HCT116 (cell line): ENCODE measurements around the gene TEAD2. TPM values are rescaled to one million over a fixed set of nuclear protein-coding genes. Genes with fewer than 3 reads are reported as not detected.
A peak's percentile ranks its signal among the peaks of the same experiment; 100 is the strongest.

Experiments
- ATAC-seq: fragments of 200-7000 bp; cut with Tn5 transposase; 2 replicates; pipeline ENCODE4 v1.9.1; 2020; ENCODE audit warnings: mild to moderate bottlenecking, moderate library complexity
- BruUV-seq: library from RNA; stranded (reverse); fragments of 400-500 nt; replicated peaks from 2 replicates; lab custom pipeline; 2021; lab: Mats Ljungman, UMichigan
- CTCF ChIA-PET: fragments of 300-600 bp; sonication (Branson Sonifier 250); formaldehyde crosslinking; loops from one replicate; lab custom pipeline; 2021; ENCODE audit warnings: antibody characterized with exemption; lab: Charles Lee
- POLR2A ChIA-PET: fragments of 300-600, 350-600 bp; sonication (Branson Sonifier 250); formaldehyde crosslinking; loops from one replicate; lab custom pipeline; 2021; ENCODE audit warnings: antibody characterized with exemption; lab: Charles Lee
- RAD21 ChIA-PET, 2 experiments: fragments of 300-600 bp; sonication (Branson Sonifier 250); formaldehyde crosslinking; loops; one replicate each; lab custom pipeline; 2023; ENCODE audit warnings: low total read pairs in 2 of 2; ENCODE audit not compliant: uncharacterized antibody in 2 of 2, unreplicated experiment in 2 of 2, low non-redundant PET in 1 of 2; lab: Charles Lee
- DNase-seq: peaks from one replicate; pipeline ENCODE4 v3.0.0-alpha.2; 2010; ENCODE audit warnings: low read depth, low spot score
- H2AFZ ChIP-seq: fragments of 200-600 bp; shearing (Covaris generic), sonication (generic); 2 replicates; pipeline ENCODE4 v1.6.1; 2017; ENCODE audit warnings: low read depth, mixed run types, mixed read lengths, antibody characterized with exemption, low read length; ENCODE audit not compliant: poor library complexity, severe bottlenecking
- H3K27ac ChIP-seq: 2 replicates; pipeline ENCODE4 v1.5.1; 2012; ENCODE audit warnings: low read depth, low read length
- H3K27me3 ChIP-seq: fragments of 200-600 bp; sonication (generic); 2 replicates; pipeline ENCODE4 v1.6.1; 2016; ENCODE audit warnings: mixed run types, low read length, mixed read lengths; ENCODE audit not compliant: insufficient read depth
- H3K36me3 ChIP-seq, 2 experiments: fragments of 200-500 bp in 1 of 2; fragments of 200-600 bp in 1 of 2; sonication (Bioruptor generic) in 1 of 2; sonication (generic) in 1 of 2; 2 replicates each; pipeline versions ENCODE4 v1.5.1 to v1.6.1; 2014 to 2016; ENCODE audit warnings: low read length in 2 of 2, inconsistent platforms in 1 of 2, mixed read lengths in 1 of 2, mixed run types in 1 of 2; ENCODE audit not compliant: insufficient read depth in 2 of 2, control insufficient read depth in 1 of 2
- H3K4me1 ChIP-seq, 2 experiments: fragments of 200-600 bp in 1 of 2; sonication (generic) in 1 of 2; 2 replicates each; pipeline versions ENCODE4 v1.5.1 to v1.6.1; 2012 to 2017; ENCODE audit warnings: low read length in 2 of 2, inconsistent platforms in 1 of 2, mild to moderate bottlenecking in 1 of 2, mixed read lengths in 1 of 2, mixed run types in 1 of 2, moderate library complexity in 1 of 2; ENCODE audit not compliant: insufficient read depth in 2 of 2, control insufficient read depth in 1 of 2
- H3K4me2 ChIP-seq: fragments of 200-600 bp; sonication (generic); 2 replicates; pipeline ENCODE4 v1.6.1; 2017; ENCODE audit warnings: mixed run types, low read length, mixed read lengths
- H3K4me3 ChIP-seq, 2 experiments: fragments of 200-600 bp in 1 of 2; sonication (generic) in 1 of 2; replicated peaks in 1 of 2; 2 replicates each; pipeline ENCODE4 v1.5.1; 2011 to 2016; ENCODE audit warnings: low read length in 2 of 2, control low read depth in 1 of 2, low read depth in 1 of 2, mild to moderate bottlenecking in 1 of 2, mixed read lengths in 1 of 2, mixed run types in 1 of 2
- H3K79me2 ChIP-seq: fragments of 200-600 bp; sonication (generic); 2 replicates; pipeline ENCODE4 v1.6.1; 2017; ENCODE audit warnings: mild to moderate bottlenecking, mixed run types, low read length, moderate library complexity, mixed read lengths; ENCODE audit not compliant: insufficient read depth
- H3K9ac ChIP-seq: fragments of 200-600 bp; sonication (generic); 2 replicates; pipeline ENCODE4 v1.6.1; 2016; ENCODE audit warnings: low read length, mixed read lengths
- H3K9me2 ChIP-seq: fragments of 200-600 bp; sonication (generic), shearing (Covaris generic); 2 replicates; pipeline ENCODE4 v1.6.1; 2017; ENCODE audit warnings: mixed run types, mild to moderate bottlenecking, moderate library complexity; ENCODE audit not compliant: insufficient read depth
- H3K9me3 ChIP-seq, 2 experiments: fragments of 200-500 bp in 1 of 2; fragments of 200-600 bp in 1 of 2; sonication (Bioruptor generic) in 1 of 2; sonication (generic) in 1 of 2; 2 replicates each; pipeline ENCODE4 v1.6.1; 2014 to 2017; ENCODE audit warnings: low read length in 2 of 2, mixed read lengths in 2 of 2, inconsistent platforms in 1 of 2, low read depth in 1 of 2, mild to moderate bottlenecking in 1 of 2, mixed run types in 1 of 2, moderate library complexity in 1 of 2; ENCODE audit not compliant: control insufficient read depth in 1 of 2, insufficient read depth in 1 of 2
- H4K20me1 ChIP-seq: fragments of 200-600 bp; sonication (generic), shearing (Covaris generic); 2 replicates; pipeline ENCODE4 v1.6.1; 2017; ENCODE audit warnings: mixed run types, mild to moderate bottlenecking, moderate library complexity; ENCODE audit not compliant: insufficient read depth
- CBX3 ChIP-seq: IDR thresholded peaks from 2 replicates; pipeline ENCODE4 v1.6.1; 2012; ENCODE audit warnings: low read depth
- CEBPB ChIP-seq: IDR thresholded peaks from 2 replicates; pipeline ENCODE4 v1.6.1; 2012; ENCODE audit warnings: low read depth
- EGR1 ChIP-seq: IDR thresholded peaks from 2 replicates; pipeline ENCODE4 v1.6.1; 2012; ENCODE audit warnings: low read depth
- EZH2phosphoT487 ChIP-seq: fragments of 200-600 bp; IDR thresholded peaks from 2 replicates; pipeline ENCODE4 v1.6.1; 2018; ENCODE audit warnings: antibody characterized with exemption, borderline replicate concordance
- FOSL1 ChIP-seq: IDR thresholded peaks from 2 replicates; pipeline ENCODE4 v1.6.1; 2012; ENCODE audit warnings: low read depth
- POLR2A ChIP-seq: IDR thresholded peaks from 2 replicates; pipeline ENCODE4 v1.7.0; 2011; ENCODE audit warnings: borderline replicate concordance; ENCODE audit not compliant: insufficient read depth, insufficient read length; ENCODE audit errors: extremely low read depth
- POLR2AphosphoS5 ChIP-seq: IDR thresholded peaks from 2 replicates; pipeline ENCODE4 v1.6.1; 2011; ENCODE audit warnings: mild to moderate bottlenecking, low read depth, low read length, moderate library complexity
- SIN3A ChIP-seq: IDR thresholded peaks from 2 replicates; pipeline ENCODE4 v1.6.1; 2012; ENCODE audit warnings: low read depth
- TCF7L2 ChIP-seq: IDR thresholded peaks from 2 replicates; pipeline ENCODE4 v1.7.0; 2011; ENCODE audit warnings: borderline replicate concordance, inconsistent platforms; ENCODE audit not compliant: insufficient read depth, insufficient read length; ENCODE audit errors: extremely low read depth
- YY1 ChIP-seq: IDR thresholded peaks from 2 replicates; pipeline ENCODE4 v1.6.1; 2011; ENCODE audit warnings: low read length, low read depth, moderate library complexity, mild to moderate bottlenecking; ENCODE audit not compliant: insufficient replicate concordance; ENCODE audit errors: extremely low read depth
- ZNF274 ChIP-seq: fragments of 200-500 bp; sonication (Bioruptor generic); IDR thresholded peaks from 2 replicates; pipeline ENCODE4 v1.6.1; 2014; ENCODE audit warnings: mild to moderate bottlenecking, low read depth, low read length, inconsistent platforms
- intact Hi-C: fragments of 100-400 bp; cut with micrococcal nuclease; formaldehyde crosslinking; loops from 2 replicates; pipeline ENCODE4 v1.10.0; 2022
- total RNA-seq: library from RNA; stranded (reverse); gene quantifications from one replicate; pipeline ENCODE4 v1.2.1, GENCODE V29; 2021; ENCODE audit not compliant: unreplicated experiment
- TF ChIP-seq, protein P1 (sequence below): IDR thresholded peaks from 2 replicates; pipeline ENCODE4 v1.6.1; 2012; ENCODE audit warnings: low read depth
- TF ChIP-seq, protein P2 (sequence below): IDR thresholded peaks from 2 replicates; pipeline ENCODE4 v1.6.1; 2012
- TF ChIP-seq, protein P3 (sequence below): IDR thresholded peaks from 2 replicates; pipeline ENCODE4 v1.6.1; 2012
- TF ChIP-seq, protein P4 (sequence below): IDR thresholded peaks from 2 replicates; pipeline ENCODE4 v1.6.1; 2011; ENCODE audit warnings: mild to moderate bottlenecking, low read length, moderate library complexity; ENCODE audit not compliant: insufficient replicate concordance; ENCODE audit errors: extremely low read depth

Gene TEAD2
- total RNA-seq, 1 experiment from 2014 or later = 31.9 TPM

DNA sequence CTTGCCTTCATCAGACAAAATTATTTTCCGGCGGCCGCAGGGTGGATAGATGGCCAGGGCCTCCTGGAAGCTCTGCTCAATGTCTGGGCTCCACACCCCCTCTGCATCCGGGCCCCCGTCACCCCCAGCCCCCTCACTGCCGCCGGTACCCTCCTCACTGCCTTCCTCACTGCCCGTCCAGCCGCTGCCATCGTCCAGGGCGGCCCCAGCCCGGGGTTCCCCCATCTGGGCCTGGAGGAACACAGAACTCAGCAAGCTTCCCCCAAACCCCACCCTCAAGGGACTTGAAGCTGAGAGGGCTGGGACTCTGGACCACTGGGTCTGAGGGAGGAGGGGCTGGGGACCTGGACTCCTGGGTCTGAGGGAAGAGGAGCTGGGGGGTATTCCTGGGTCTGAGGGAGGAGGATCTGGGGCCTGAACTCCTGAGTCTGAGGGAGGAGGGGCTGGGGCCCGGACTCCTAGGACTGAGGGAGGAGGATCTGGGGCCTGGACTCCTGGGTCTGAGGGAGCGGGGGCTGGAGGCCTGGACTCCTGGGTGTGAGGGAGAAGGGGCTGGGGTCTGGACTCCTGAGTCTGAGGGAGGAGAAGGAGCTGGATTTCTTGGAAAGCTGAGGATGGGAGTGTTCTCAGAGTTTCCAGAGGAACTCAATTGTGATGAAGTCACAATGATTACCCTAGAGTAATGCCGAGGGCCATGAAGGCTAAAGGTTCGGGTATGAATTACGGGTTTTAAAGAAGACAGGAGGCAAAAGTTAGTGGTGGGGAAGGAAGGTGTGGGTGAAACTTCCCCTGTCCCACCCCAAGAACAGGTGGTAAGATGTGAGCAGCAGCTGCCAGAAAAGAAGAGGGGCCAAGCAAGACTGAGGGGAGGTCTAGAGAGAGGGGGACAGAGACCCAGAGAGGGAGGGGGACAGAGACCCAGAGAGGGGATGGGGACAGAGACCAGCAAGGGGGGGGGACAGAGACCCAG, 2.1 kb downstream of the TEAD2 start:
- CTCF ChIA-PET = no interaction called here

More for the DNA sequence above, 2.1 kb downstream of the TEAD2 start:
- POLR2A ChIA-PET = no interaction called here
- no peaks in the 10 kb centered on the region for H4K20me1 ChIP-seq
- intact Hi-C loops = no loop called here
- TF ChIP-seq, protein P1, sequence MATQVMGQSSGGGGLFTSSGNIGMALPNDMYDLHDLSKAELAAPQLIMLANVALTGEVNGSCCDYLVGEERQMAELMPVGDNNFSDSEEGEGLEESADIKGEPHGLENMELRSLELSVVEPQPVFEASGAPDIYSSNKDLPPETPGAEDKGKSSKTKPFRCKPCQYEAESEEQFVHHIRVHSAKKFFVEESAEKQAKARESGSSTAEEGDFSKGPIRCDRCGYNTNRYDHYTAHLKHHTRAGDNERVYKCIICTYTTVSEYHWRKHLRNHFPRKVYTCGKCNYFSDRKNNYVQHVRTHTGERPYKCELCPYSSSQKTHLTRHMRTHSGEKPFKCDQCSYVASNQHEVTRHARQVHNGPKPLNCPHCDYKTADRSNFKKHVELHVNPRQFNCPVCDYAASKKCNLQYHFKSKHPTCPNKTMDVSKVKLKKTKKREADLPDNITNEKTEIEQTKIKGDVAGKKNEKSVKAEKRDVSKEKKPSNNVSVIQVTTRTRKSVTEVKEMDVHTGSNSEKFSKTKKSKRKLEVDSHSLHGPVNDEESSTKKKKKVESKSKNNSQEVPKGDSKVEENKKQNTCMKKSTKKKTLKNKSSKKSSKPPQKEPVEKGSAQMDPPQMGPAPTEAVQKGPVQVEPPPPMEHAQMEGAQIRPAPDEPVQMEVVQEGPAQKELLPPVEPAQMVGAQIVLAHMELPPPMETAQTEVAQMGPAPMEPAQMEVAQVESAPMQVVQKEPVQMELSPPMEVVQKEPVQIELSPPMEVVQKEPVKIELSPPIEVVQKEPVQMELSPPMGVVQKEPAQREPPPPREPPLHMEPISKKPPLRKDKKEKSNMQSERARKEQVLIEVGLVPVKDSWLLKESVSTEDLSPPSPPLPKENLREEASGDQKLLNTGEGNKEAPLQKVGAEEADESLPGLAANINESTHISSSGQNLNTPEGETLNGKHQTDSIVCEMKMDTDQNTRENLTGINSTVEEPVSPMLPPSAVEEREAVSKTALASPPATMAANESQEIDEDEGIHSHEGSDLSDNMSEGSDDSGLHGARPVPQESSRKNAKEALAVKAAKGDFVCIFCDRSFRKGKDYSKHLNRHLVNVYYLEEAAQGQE = no peak
- TF ChIP-seq, protein P2, sequence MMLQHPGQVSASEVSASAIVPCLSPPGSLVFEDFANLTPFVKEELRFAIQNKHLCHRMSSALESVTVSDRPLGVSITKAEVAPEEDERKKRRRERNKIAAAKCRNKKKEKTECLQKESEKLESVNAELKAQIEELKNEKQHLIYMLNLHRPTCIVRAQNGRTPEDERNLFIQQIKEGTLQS = no peak
- TF ChIP-seq POLR2AphosphoS5 = no peak
- TF ChIP-seq YY1 = no peak
- no peak for TF ChIP-seq ZNF274
- TF ChIP-seq TCF7L2 = no peak
- no peak for TF ChIP-seq FOSL1
- TF ChIP-seq EZH2phosphoT487 = no peak
- TF ChIP-seq SIN3A = no peak
- TF ChIP-seq CEBPB = no peak
- TF ChIP-seq POLR2A = no peak
- TF ChIP-seq, protein P3, sequence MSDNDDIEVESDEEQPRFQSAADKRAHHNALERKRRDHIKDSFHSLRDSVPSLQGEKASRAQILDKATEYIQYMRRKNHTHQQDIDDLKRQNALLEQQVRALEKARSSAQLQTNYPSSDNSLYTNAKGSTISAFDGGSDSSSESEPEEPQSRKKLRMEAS = no peak
- TF ChIP-seq CBX3 = no peak
- TF ChIP-seq, protein P4, sequence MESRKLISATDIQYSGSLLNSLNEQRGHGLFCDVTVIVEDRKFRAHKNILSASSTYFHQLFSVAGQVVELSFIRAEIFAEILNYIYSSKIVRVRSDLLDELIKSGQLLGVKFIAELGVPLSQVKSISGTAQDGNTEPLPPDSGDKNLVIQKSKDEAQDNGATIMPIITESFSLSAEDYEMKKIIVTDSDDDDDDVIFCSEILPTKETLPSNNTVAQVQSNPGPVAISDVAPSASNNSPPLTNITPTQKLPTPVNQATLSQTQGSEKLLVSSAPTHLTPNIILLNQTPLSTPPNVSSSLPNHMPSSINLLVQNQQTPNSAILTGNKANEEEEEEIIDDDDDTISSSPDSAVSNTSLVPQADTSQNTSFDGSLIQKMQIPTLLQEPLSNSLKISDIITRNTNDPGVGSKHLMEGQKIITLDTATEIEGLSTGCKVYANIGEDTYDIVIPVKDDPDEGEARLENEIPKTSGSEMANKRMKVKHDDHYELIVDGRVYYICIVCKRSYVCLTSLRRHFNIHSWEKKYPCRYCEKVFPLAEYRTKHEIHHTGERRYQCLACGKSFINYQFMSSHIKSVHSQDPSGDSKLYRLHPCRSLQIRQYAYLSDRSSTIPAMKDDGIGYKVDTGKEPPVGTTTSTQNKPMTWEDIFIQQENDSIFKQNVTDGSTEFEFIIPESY = no peak
- no peak for TF ChIP-seq EGR1
- H3K4me2 ChIP-seq = no peak overlapping the region
- H3K27me3 ChIP-seq = no peaks in the 10 kb centered on the region
- no peak overlapping the region for H3K9ac ChIP-seq
- H3K27ac ChIP-seq = no peak overlapping the region; the same call in 1 of the 2 replicates
- no peak for DNase-seq
- H3K4me1 ChIP-seq = peaks cover 10 to 36% of the 10 kb centered on the region in 2 experiments
- H3K4me3 ChIP-seq = no peak overlapping the region
- ATAC-seq = no peak
- no peaks in the 10 kb centered on the region for H3K9me3 ChIP-seq
- no peak overlapping the region for H2AFZ ChIP-seq
- peaks cover 9 to 13% of the 10 kb centered on the region in 2 experiments for H3K36me3 ChIP-seq
- H3K79me2 ChIP-seq = peaks cover 4% of the 10 kb centered on the region; the same call in 1 of the 2 replicates
- H3K9me2 ChIP-seq = no peaks in the 10 kb centered on the region
- TSS peak; percentile 25 for BruUV-seq
- RAD21 ChIA-PET = no interaction called here
